K562 (cell line): ENCODE measurements around the gene PRR7. TPM values are rescaled to one million over a fixed set of nuclear protein-coding genes. Genes with fewer than 3 reads are reported as not detected.

Experiments
- CBFB ChIP-seq: sonication (generic); formaldehyde crosslinking; IDR thresholded peaks from 2 replicates; pipeline ENCODE4 v1.4.0; 2020; ENCODE audit warnings: mild to moderate bottlenecking, missing genetic modification reagents
- ELF2 ChIP-seq: fragments of 250-450 bp; sonication (Bioruptor Pico); IDR thresholded peaks from 2 replicates; pipeline ENCODE4 v1.5.0; 2021; ENCODE audit warnings: mild to moderate bottlenecking
- PBX2 ChIP-seq, 2 experiments: IDR thresholded peaks in 1 of 2; conservative IDR thresholded peaks in 1 of 2; 2 replicates each; pipeline ENCODE4 v1.6.1; 2016; ENCODE audit warnings: low read depth in 2 of 2, mild to moderate bottlenecking in 1 of 2, missing compliant biosample characterization in 1 of 2, missing genetic modification characterization in 1 of 2, moderate library complexity in 1 of 2
- REST ChIP-seq, 2 experiments: fragments of 450-650 bp; formaldehyde crosslinking in 1 of 2; IDR thresholded peaks; 2 replicates each; pipeline versions ENCODE4 v1.4.0 to v1.6.1; 2014 to 2020; ENCODE audit warnings: mild to moderate bottlenecking in 2 of 2, borderline replicate concordance in 1 of 2, low read depth in 1 of 2
- SIN3B ChIP-seq: fragments of 450-650 bp; IDR thresholded peaks from 2 replicates; pipeline ENCODE4 v1.6.1; 2017; ENCODE audit warnings: low read depth, mild to moderate bottlenecking, moderate library complexity
- ZBTB5 ChIP-seq: fragments of 450-650 bp; IDR thresholded peaks from 2 replicates; pipeline ENCODE4 v1.6.1; 2017; ENCODE audit warnings: antibody characterized with exemption
- ZNF3 ChIP-seq: fragments of 250-450 bp; sonication (Bioruptor Pico); IDR thresholded peaks from 2 replicates; pipeline ENCODE4 v1.5.0; 2021; ENCODE audit warnings: mild to moderate bottlenecking, moderate library complexity
- polyA plus RNA-seq, 8 experiments: library from polyadenylated mRNA; depleted of rRNA in 4 of 8; stranded (reverse) in 5 of 8; unstranded in 3 of 8; fragments of >200 nt; fragmentation: Nextera tagmentation in 2 of 8; fragmentation: Illumina TruSeq in 1 of 8; extraction: Ambion mirVana in 2 of 8; extraction: Trizol in 1 of 8; gene quantifications; 2 replicates each; pipeline versions ENCODE4 v1.2.1 to v1.2.3, GENCODE V29; 2011 to 2014; ENCODE audit warnings: inconsistent platforms in 1 of 8, missing spikeins in 1 of 8
- total RNA-seq, 7 experiments: library from RNA; depleted of rRNA in 6 of 7; stranded (reverse); fragments of >200 nt in 6 of 7; fragmentation: Illumina TruSeq in 2 of 7; extraction: Trizol in 2 of 7; gene quantifications; 2 replicates each; pipeline versions ENCODE4 v1.2.1 to v1.2.3, GENCODE V29; 2011 to 2021; ENCODE audit warnings: low replicate concordance in 1 of 7
- TF ChIP-seq, protein P1 (sequence below): IDR thresholded peaks from 2 replicates; pipeline ENCODE4 v1.6.1; 2011; ENCODE audit not compliant: insufficient read length; ENCODE audit errors: extremely low read depth
- TF ChIP-seq, protein P2 (sequence below): fragments of 450-650 bp; conservative IDR thresholded peaks from 2 replicates; pipeline ENCODE4 v1.6.1; 2016; ENCODE audit warnings: missing genetic modification characterization, low read depth, mild to moderate bottlenecking, missing compliant biosample characterization, moderate library complexity

The PRR7 gene
- total and polyA plus RNA-seq, 9 of the 15 experiments (the other 6 are each of a cell fraction or from before 2014, with no cell fraction given), result 0.80 to 11.3 (median 10.4) TPM; not detected in 4

- TF ChIP-seq, protein P1, sequence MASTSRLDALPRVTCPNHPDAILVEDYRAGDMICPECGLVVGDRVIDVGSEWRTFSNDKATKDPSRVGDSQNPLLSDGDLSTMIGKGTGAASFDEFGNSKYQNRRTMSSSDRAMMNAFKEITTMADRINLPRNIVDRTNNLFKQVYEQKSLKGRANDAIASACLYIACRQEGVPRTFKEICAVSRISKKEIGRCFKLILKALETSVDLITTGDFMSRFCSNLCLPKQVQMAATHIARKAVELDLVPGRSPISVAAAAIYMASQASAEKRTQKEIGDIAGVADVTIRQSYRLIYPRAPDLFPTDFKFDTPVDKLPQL, result no peak
- no peak for TF ChIP-seq CBFB (CRISPR knock-in tag)
- TF ChIP-seq PBX2 (CRISPR knock-in tag; IDR thresholded peaks at IDR 0.05; ENCODE audit: low read depth), result no peak
- no peak for TF ChIP-seq PBX2 (tag; conservative IDR thresholded peaks at IDR 0.05; ENCODE audit: low read depth)
- TF ChIP-seq REST (IDR thresholded peaks at IDR 0.05; ENCODE audit: borderline replicate concordance), result no peak
- no peak for TF ChIP-seq REST (CRISPR knock-in tag; IDR thresholded peaks at IDR 0.05; ENCODE audit: low read depth)
- TF ChIP-seq, protein P2, sequence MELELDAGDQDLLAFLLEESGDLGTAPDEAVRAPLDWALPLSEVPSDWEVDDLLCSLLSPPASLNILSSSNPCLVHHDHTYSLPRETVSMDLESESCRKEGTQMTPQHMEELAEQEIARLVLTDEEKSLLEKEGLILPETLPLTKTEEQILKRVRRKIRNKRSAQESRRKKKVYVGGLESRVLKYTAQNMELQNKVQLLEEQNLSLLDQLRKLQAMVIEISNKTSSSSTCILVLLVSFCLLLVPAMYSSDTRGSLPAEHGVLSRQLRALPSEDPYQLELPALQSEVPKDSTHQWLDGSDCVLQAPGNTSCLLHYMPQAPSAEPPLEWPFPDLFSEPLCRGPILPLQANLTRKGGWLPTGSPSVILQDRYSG (tag), result no peak
- no peak for TF ChIP-seq ELF2
- no peak for TF ChIP-seq ZBTB5
- TF ChIP-seq ZNF3 (CRISPR knock-in tag), result no peak
- no peak for TF ChIP-seq SIN3B
- TF ChIP-seq, all 486 proteins: peak for 0
Observed at GRCh38 chr5:177483042-177483441, 36.4 kb downstream of the PRR7 start (continued).
